ENCODE results near the gene EEF1G. TPM values are rescaled to one million over a fixed set of nuclear protein-coding genes. Genes with fewer than 3 reads are reported as not detected.

The EEF1G gene
- total and polyA plus RNA-seq, 2 of the 13 experiments (the other 11 are each of a cell fraction or from before 2014, with no cell fraction given) = 1,787 to 2,144 TPM

GRCh38 chr11:62621567-62622470 is 48.1 kb upstream of the EEF1G start, which contains the start of gene B3GAT3 (continued):
- TF ChIP-seq ZNF609 (CRISPR knock-in tag; IDR thresholded peaks at IDR 0.05; ENCODE audit: borderline replicate concordance) (peak; percentile 27; the same call in 1 of the 2 replicates), ZBTB7B (CRISPR knock-in tag; IDR thresholded peaks at IDR 0.05) (0 out of 2 replicates have a peak, but pooled peaks have one; percentile 47), NFIC (IDR thresholded peaks at IDR 0.05; ENCODE audit: low read length) (no peak), DPF2 (CRISPR knock-in tag; IDR thresholded peaks at IDR 0.05; ENCODE audit: borderline replicate concordance, low read depth) (0 out of 2 replicates have a peak, but pooled peaks have one; percentile 26), JUNB (CRISPR knock-in tag; IDR thresholded peaks at IDR 0.05; ENCODE audit: borderline replicate concordance) (no peak; the same call in 1 of the 2 replicates), PAF1 (CRISPR knock-in tag; IDR thresholded peaks at IDR 0.05) (peak; percentile 71; the same call in 1 of the 2 replicates), CHD4 (IDR thresholded peaks at IDR 0.05; ENCODE audit: borderline replicate concordance, low read length) (no peak), FOXC1 (CRISPR knock-in tag; IDR thresholded peaks at IDR 0.05; ENCODE audit: borderline replicate concordance) (peak; percentile 96), ZNF761 (CRISPR knock-in tag; conservative IDR thresholded peaks at IDR 0.05) (peak; percentile 44; the same call in 1 of the 2 replicates), CREM (IDR thresholded peaks at IDR 0.05) (peak; percentile 96), CREM (CRISPR knock-in tag; IDR thresholded peaks at IDR 0.05) (peak; percentile 70; the same call in 1 of the 2 replicates), CAMTA2 (CRISPR knock-in tag; IDR thresholded peaks at IDR 0.05; ENCODE audit: borderline replicate concordance) (no peak), ZNF772 (CRISPR knock-in tag; IDR thresholded peaks at IDR 0.05) (peak; percentile 93; the same call in 1 of the 2 replicates), FOXP4 (CRISPR knock-in tag; IDR thresholded peaks at IDR 0.05) (peak; percentile 50; the same call in 1 of the 2 replicates), THAP11 (CRISPR knock-in tag; IDR thresholded peaks at IDR 0.05) (peak; percentile 92), MIXL1 (CRISPR knock-in tag; IDR thresholded peaks at IDR 0.05) (peak; percentile 74; the same call in 1 of the 2 replicates), FOSL1 (CRISPR knock-in tag; IDR thresholded peaks at IDR 0.05; ENCODE audit: borderline replicate concordance) (no peak), ZNF850 (CRISPR knock-in tag; conservative IDR thresholded peaks at IDR 0.05) (0 out of 2 replicates have a peak, but pooled peaks have one; percentile 18), ZSCAN31 (CRISPR knock-in tag; IDR thresholded peaks at IDR 0.05; ENCODE audit: low read depth) (peak; percentile 74; the same call in 1 of the 2 replicates)
- TF ChIP-seq, protein P1, sequence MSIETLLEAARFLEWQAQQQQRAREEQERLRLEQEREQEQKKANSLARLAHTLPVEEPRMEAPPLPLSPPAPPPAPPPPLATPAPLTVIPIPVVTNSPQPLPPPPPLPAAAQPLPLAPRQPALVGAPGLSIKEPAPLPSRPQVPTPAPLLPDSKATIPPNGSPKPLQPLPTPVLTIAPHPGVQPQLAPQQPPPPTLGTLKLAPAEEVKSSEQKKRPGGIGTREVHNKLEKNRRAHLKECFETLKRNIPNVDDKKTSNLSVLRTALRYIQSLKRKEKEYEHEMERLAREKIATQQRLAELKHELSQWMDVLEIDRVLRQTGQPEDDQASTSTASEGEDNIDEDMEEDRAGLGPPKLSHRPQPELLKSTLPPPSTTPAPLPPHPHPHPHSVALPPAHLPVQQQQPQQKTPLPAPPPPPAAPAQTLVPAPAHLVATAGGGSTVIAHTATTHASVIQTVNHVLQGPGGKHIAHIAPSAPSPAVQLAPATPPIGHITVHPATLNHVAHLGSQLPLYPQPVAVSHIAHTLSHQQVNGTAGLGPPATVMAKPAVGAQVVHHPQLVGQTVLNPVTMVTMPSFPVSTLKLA (IDR thresholded peaks at IDR 0.05) = peak; percentile 96

Measured in HepG2 (cell line).